Neural progenitor cell (in vitro differentiated cells): ENCODE data around the gene RUVBL1.

ENCODE experiments used
- CTCF ChIP-seq: fragments of 200-600 bp; sonication (generic); IDR thresholded peaks from 2 replicates; pipeline ENCODE4 v1.5.1; 2017; ENCODE audit warnings: antibody characterized with exemption, mild to moderate bottlenecking
- EZH2 ChIP-seq: fragments of 200-600 bp; sonication (generic); IDR thresholded peaks from 2 replicates; pipeline ENCODE4 v1.6.1; 2017; ENCODE audit warnings: antibody characterized with exemption, mild to moderate bottlenecking, moderate library complexity
- EZH2phosphoT487 ChIP-seq: fragments of 200-600 bp; sonication (generic); IDR thresholded peaks from 2 replicates; pipeline ENCODE4 v1.6.1; 2017; ENCODE audit warnings: antibody characterized with exemption

GRCh38 chr3:128131897-128132646 is 8.5 kb upstream of the RUVBL1 start:
- TF ChIP-seq EZH2phosphoT487 (no peak), CTCF (no peak), EZH2 (no peak)
